ENCODE measurements around the gene KRTAP10-2. TPM values are rescaled to one million over a fixed set of nuclear protein-coding genes. Genes with fewer than 3 reads are reported as not detected.

KRTAP10-2 gene
- total RNA-seq, 1 donor from 2014 or later = not detected

- H3K4me3 ChIP-seq (ENCODE audit: low read depth, low read length) = no peak overlapping the region
- DNase-seq (ENCODE audit: low read depth) = no peak
- TF ChIP-seq CTCF (conservative IDR thresholded peaks at IDR 0.05; ENCODE audit: low read depth, low read length) = no peak
Observed at GRCh38 chr21:44529011-44529421, 22.3 kb downstream of the KRTAP10-2 start.

GRCh38 chr21:44528634-44528995 is 22.7 kb downstream of the KRTAP10-2 start:
- H3K4me3 ChIP-seq (ENCODE audit: low read depth, low read length) = no peak overlapping the region
- no peak for TF ChIP-seq CTCF (conservative IDR thresholded peaks at IDR 0.05; ENCODE audit: low read depth, low read length)
- DNase-seq (ENCODE audit: low read depth) = no peak

- no peak for TF ChIP-seq CTCF (conservative IDR thresholded peaks at IDR 0.05; ENCODE audit: low read depth, low read length)
- no peak overlapping the region for H3K4me3 ChIP-seq (ENCODE audit: low read depth, low read length)
- DNase-seq (ENCODE audit: low read depth) = no peak
Observed at GRCh38 chr21:44527983-44528633, 23.2 kb downstream of the KRTAP10-2 start.

GRCh38 chr21:44527156-44527982 is 23.9 kb downstream of the KRTAP10-2 start:
- DNase-seq (ENCODE audit: low read depth) = no peak
- no peak for TF ChIP-seq CTCF (conservative IDR thresholded peaks at IDR 0.05; ENCODE audit: low read depth, low read length)
- no peak overlapping the region for H3K4me3 ChIP-seq (ENCODE audit: low read depth, low read length)

- no peak for TF ChIP-seq CTCF (conservative IDR thresholded peaks at IDR 0.05; ENCODE audit: low read depth, low read length)
- H3K4me3 ChIP-seq (ENCODE audit: low read depth, low read length) = no peak overlapping the region
- no peak for DNase-seq (ENCODE audit: low read depth)
Observed at GRCh38 chr21:44526096-44526997, 25.0 kb downstream of the KRTAP10-2 start.

GRCh38 chr21:44525391-44526095 is 25.8 kb downstream of the KRTAP10-2 start:
- no peak for DNase-seq (ENCODE audit: low read depth)

More at GRCh38 chr21:44525391-44526095, 25.8 kb downstream of the KRTAP10-2 start:
- H3K4me3 ChIP-seq (ENCODE audit: low read depth, low read length) = no peak overlapping the region
- TF ChIP-seq CTCF (conservative IDR thresholded peaks at IDR 0.05; ENCODE audit: low read depth, low read length) = no peak
